OCI-LY1 (cell line): ENCODE measurements around the gene EIPR1.

Experiments used
- H2AFZ ChIP-seq: fragments of 200-600 bp; sonication (generic), shearing (Covaris generic); 2 replicates; pipeline ENCODE4 v1.6.0; 2014; ENCODE audit warnings: antibody characterized with exemption, mild to moderate bottlenecking, low read length
- H3F3A ChIP-seq: fragments of 200-600 bp; sonication (generic), shearing (Covaris generic); 2 replicates; pipeline ENCODE4 v1.6.0; 2014; ENCODE audit warnings: mild to moderate bottlenecking, antibody characterized with exemption, low read length, moderate library complexity; ENCODE audit not compliant: insufficient read depth
- H3K27ac ChIP-seq: fragments of 200-600 bp; sonication (generic); 2 replicates; pipeline ENCODE4 v1.5.1; 2014; ENCODE audit warnings: low read length, mixed run types, mild to moderate bottlenecking, low read depth; ENCODE audit not compliant: poor library complexity, severe bottlenecking
- H3K27me3 ChIP-seq: fragments of 200-600 bp; sonication (generic); 2 replicates; pipeline ENCODE4 v1.6.0; 2014; ENCODE audit warnings: antibody characterized with exemption, mild to moderate bottlenecking, low read length, moderate library complexity; ENCODE audit not compliant: insufficient read depth
- H3K36me3 ChIP-seq: fragments of 200-600 bp; sonication (generic); 2 replicates; pipeline ENCODE4 v1.6.1; 2014; ENCODE audit warnings: mild to moderate bottlenecking, antibody characterized with exemption, low read length, moderate library complexity, mixed read lengths; ENCODE audit not compliant: insufficient read depth
- H3K4me1 ChIP-seq: fragments of 200-600 bp; sonication (generic); 2 replicates; pipeline ENCODE4 v1.5.1; 2014; ENCODE audit warnings: mild to moderate bottlenecking, low read length, moderate library complexity; ENCODE audit not compliant: insufficient read depth, severe bottlenecking
- H3K4me2 ChIP-seq: fragments of 200-600 bp; sonication (generic), shearing (Covaris generic); 2 replicates; pipeline ENCODE4 v1.6.1; 2014; ENCODE audit warnings: low read length
- H3K4me3 ChIP-seq: fragments of 200-600 bp; sonication (generic); 2 replicates; pipeline ENCODE4 v1.5.1; 2014; ENCODE audit warnings: low read length, low read depth, mild to moderate bottlenecking, mixed read lengths; ENCODE audit not compliant: poor library complexity, severe bottlenecking
- H3K79me2 ChIP-seq: fragments of 200-600 bp; shearing (Covaris generic); 2 replicates; pipeline ENCODE4 v1.6.1; 2016; ENCODE audit warnings: mixed run types, low read length, mixed read lengths; ENCODE audit not compliant: insufficient read depth
- H3K9ac ChIP-seq: fragments of 200-600 bp; sonication (generic), shearing (Covaris generic); 2 replicates; pipeline ENCODE4 v1.6.1; 2014; ENCODE audit warnings: mild to moderate bottlenecking, low read length, mixed read lengths
- H3K9me2 ChIP-seq: fragments of 200-600 bp; sonication (generic), shearing (Covaris generic); 2 replicates; pipeline ENCODE4 v1.6.1; 2014; ENCODE audit warnings: low read depth, mild to moderate bottlenecking, low read length, mixed read lengths
- H3K9me3 ChIP-seq: fragments of 200-600 bp; shearing (Covaris generic); 2 replicates; pipeline ENCODE4 v1.6.1; 2014; ENCODE audit warnings: low read length, mixed read lengths
- H4K20me1 ChIP-seq: fragments of 200-600 bp; sonication (generic), shearing (Covaris generic); 2 replicates; pipeline ENCODE4 v1.6.0; 2016; ENCODE audit warnings: mild to moderate bottlenecking, low read length; ENCODE audit not compliant: insufficient read depth
- CTCF ChIP-seq: fragments of 200-600 bp; sonication (generic), shearing (Covaris generic); IDR thresholded peaks from 2 replicates; pipeline ENCODE4 v1.5.1; 2017; ENCODE audit warnings: mild to moderate bottlenecking, antibody characterized with exemption, low read length, moderate library complexity, mixed read lengths
- EZH2 ChIP-seq: fragments of 200-600 bp; sonication (generic), shearing (Covaris generic); IDR thresholded peaks from 2 replicates; pipeline ENCODE4 v1.8.0; 2017; ENCODE audit warnings: borderline replicate concordance, mixed run types, mild to moderate bottlenecking, antibody characterized with exemption, low read length, moderate library complexity, mixed read lengths

The EIPR1 gene

GRCh38 chr2:3296182-3296972 is 81.2 kb downstream of the EIPR1 start:
- H3K4me1 ChIP-seq = peaks cover 7% of the 10 kb centered on the region
- TF ChIP-seq CTCF = no peak
- TF ChIP-seq EZH2 = no peak
- H3K9ac ChIP-seq = no peak overlapping the region
- no peak overlapping the region for H3K4me2 ChIP-seq
- H3K9me2 ChIP-seq = no peaks in the 10 kb centered on the region
- H3K27me3 ChIP-seq = no peaks in the 10 kb centered on the region
- H2AFZ ChIP-seq = no peak overlapping the region
- H3K9me3 ChIP-seq = no peaks in the 10 kb centered on the region
- H4K20me1 ChIP-seq = no peaks in the 10 kb centered on the region
- H3F3A ChIP-seq = no peaks in the 10 kb centered on the region
- H3K27ac ChIP-seq = no peak overlapping the region
- no peaks in the 10 kb centered on the region for H3K79me2 ChIP-seq
- 0 out of 2 replicates have a peak, but pooled peaks cover 10% of the 10 kb centered on the region for H3K36me3 ChIP-seq
- no peak overlapping the region for H3K4me3 ChIP-seq

- Histone ChIP-seq H3K27ac (no peak overlapping the region), H3K27me3 (no peaks in the 10 kb centered on the region), H3K4me1 (peaks cover 7% of the 10 kb centered on the region), H3K9ac (no peak overlapping the region), H3K79me2 (no peaks in the 10 kb centered on the region), H3F3A (no peaks in the 10 kb centered on the region), H3K4me3 (no peak overlapping the region), H3K9me2 (no peaks in the 10 kb centered on the region), H4K20me1 (no peaks in the 10 kb centered on the region), H2AFZ (no peak overlapping the region), H3K9me3 (no peaks in the 10 kb centered on the region), H3K36me3 (0 out of 2 replicates have a peak, but pooled peaks cover 10% of the 10 kb centered on the region), H3K4me2 (no peak overlapping the region)
- no peak for TF ChIP-seq CTCF
- TF ChIP-seq EZH2 = no peak
These were observed 83.1 kb downstream of the EIPR1 start for GRCh38 chr2:3294493-3294892.

- Histone ChIP-seq H3K4me3 (no peak overlapping the region), H3K36me3 (0 out of 2 replicates have a peak, but pooled peaks cover 10% of the 10 kb centered on the region), H3K9me3 (no peaks in the 10 kb centered on the region)
These were observed 83.5 kb downstream of the EIPR1 start for GRCh38 chr2:3294069-3294468.

More at GRCh38 chr2:3294069-3294468, 83.5 kb downstream of the EIPR1 start:
- no peak overlapping the region for H3K4me2 ChIP-seq
- H3K4me1 ChIP-seq = peaks cover 7% of the 10 kb centered on the region
- no peaks in the 10 kb centered on the region for H3K79me2 ChIP-seq
- no peaks in the 10 kb centered on the region for H3F3A ChIP-seq
- no peaks in the 10 kb centered on the region for H3K27me3 ChIP-seq
- H3K9me2 ChIP-seq = no peaks in the 10 kb centered on the region
- H3K9ac ChIP-seq = no peak overlapping the region
- H2AFZ ChIP-seq = no peak overlapping the region
- H4K20me1 ChIP-seq = no peaks in the 10 kb centered on the region
- H3K27ac ChIP-seq = no peak overlapping the region
- no peak for TF ChIP-seq EZH2
- no peak for TF ChIP-seq CTCF
